ENCODE data around the gene TMC3.
A peak's percentile ranks its signal among the peaks of the same experiment; 100 is the strongest.
"Not testable (repeated sequence)": the region's sequence is repeated elsewhere in the genome, so short reads cannot be mapped to it uniquely, and the experiment has no call there.

TMC3 gene

DNA sequence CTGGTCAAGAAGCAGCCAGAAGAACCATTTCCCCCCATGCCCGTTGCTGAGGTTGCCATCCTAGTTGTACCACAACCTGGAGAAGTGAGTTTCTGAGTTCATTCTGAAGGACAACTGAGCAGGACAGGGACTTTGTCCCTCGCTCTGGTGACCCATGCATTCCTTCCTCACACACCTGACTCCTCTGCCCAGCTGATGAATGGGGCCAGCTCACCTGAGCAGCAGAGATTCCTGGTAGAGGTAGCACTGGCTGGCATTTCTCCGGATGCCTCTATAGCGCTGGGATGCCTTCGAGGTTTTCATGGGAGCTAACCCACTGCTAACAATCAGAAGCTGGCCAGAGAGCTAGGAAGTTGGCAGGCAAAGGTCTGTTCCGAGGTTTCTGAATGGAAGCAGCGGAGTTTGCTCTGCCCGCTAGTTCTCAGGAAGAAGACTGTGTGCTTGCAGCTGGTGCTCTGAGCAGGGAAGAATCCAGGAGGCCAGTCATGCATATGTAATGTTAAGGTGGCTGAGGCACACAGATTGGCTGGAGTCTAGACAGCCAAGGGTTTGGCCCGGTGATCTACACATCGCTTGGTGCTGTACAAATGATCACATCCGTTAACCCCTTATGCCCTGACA is at the start of gene TMC3:
TMC3 (minus strand) TSS at position 439 of the 621 bp plus-strand sequence; CDS start at position 303, 136 bp downstream.
- no peak for DNase-seq

GRCh38 chr15:81421461-81421860 is 47.4 kb upstream of the TMC3 start:
- no peak for DNase-seq

GRCh38 chr15:81419332-81419943 is 45.4 kb upstream of the TMC3 start:
- DNase-seq, result no peak

- DNase-seq, result no peak
These were observed 44.9 kb upstream of the TMC3 start for GRCh38 chr15:81418891-81419290.

- no peak for DNase-seq
These were observed 44.4 kb upstream of the TMC3 start for GRCh38 chr15:81418444-81418843.

DNA sequence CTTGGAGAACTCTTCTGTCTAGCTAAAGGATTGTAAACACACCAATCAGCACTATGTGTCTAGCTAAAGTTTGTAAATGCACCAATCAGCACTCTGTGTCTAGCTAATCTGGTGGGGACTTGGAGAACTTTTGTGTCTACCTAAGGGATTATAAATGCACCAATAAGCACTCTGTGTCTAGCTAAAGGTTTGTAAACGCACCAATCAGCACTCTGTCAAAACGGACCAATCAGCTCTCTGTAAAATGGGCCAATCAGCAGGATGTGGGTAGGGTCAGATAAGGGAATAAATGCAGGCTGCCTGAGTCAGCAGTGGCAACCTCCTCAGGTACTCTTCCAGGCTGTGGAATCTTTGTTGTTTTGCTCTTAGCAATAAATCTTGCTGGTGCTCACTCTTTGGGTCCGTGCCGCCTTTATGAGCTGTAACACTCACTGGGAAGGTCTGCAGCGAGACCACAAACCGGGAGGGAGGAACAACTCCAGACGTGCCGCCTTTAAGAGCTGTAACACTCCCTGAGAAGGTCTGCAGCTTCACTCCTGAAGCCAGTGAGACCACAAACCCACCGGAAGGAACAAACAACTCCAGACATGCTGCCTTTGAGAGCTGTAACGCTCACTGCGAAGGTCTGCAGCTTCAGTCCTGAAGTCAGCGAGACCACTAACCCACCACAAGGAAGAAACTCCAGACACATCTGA is 40.4 kb upstream of the TMC3 start:
- not testable (repeated sequence) for DNase-seq

DNA sequence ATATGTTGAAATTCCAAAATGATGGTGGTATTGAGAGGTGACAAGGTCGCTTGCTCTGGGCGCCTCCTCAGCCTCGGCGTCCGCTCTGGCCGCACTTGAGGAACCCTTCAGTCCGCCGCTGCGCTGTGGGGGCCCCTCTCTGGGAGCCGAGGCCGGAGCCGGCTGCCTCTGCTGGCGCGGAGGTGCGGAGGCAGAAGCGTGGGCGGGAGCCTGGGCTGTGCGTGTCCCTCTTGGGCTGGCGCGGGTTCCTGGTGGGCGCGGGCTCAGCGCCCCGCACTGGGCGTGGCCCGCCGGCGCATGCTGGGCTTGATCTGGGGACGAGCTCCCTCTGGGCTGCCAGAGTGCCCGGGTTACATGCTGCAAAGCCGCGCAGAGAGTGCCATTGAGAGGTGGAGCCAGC is 39.8 kb upstream of the TMC3 start:
- DNase-seq, result no peak

GRCh38 chr15:81411969-81412633 is 38.1 kb upstream of the TMC3 start:
- DNase-seq, result no peak

- DNase-seq, result no peak
These were observed 37.0 kb upstream of the TMC3 start for GRCh38 chr15:81411051-81411450.

DNA sequence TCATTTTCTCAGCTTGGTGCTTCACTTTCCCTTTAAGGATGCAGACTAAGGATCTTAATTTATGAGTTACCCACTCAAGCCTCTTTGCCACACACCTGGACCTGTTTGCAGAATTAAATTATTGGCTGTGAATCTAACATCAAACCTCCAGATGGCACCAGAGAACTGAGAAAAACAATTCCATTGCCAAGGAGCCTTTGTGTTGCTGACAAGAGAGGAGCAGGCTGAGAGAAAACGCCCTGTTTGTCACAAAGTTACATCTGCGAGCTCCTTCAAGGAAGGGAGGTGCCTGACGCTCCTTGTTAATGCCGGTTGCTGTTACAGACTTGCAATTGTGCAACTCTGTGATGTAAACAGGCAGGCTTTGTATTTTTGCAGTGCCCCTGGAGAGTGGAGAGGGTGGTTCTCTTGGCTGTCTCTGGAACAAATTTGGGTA is 36.3 kb upstream of the TMC3 start:
- DNase-seq, result peak; percentile 46

DNA sequence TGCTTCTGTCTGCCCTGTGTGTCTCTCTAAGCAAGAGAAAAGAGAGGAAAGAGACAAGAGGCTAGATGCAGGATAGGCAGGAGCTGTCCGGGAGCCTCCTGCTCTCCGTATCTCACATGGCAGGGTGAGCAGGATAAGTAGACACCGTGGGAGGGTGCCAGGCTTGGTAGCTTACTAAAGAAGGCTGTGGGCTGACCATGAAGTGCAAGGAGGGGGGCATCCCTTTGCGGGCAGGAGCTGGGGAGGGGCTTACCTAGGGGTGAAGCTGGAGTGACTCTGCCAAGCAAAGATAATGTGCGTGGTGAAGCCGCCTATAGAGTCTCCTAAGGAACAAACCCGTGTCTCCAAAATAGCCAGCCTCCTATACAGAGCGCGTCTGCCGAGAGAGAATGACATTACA is 33.7 kb upstream of the TMC3 start:
- no peak for DNase-seq

DNA sequence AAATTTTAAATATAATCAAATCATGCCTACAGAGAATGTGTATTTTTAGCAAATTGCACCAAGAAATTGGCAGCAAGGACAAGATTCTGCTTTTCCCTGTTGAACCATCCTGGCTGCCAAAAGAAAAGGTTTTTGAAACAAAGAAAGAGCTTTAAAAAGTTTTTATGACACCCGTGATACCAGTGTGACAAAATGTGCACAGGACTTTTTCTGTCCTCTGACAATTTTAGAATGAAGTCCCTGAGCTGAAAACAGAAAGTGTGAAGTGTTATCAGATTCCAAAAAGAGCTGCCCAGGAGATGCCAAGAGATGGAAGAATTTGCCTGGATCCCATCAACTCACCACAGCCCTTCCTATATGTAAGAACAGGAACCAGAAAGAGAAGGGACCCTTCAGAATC is 33.2 kb upstream of the TMC3 start:
- DNase-seq, result no peak

DNA sequence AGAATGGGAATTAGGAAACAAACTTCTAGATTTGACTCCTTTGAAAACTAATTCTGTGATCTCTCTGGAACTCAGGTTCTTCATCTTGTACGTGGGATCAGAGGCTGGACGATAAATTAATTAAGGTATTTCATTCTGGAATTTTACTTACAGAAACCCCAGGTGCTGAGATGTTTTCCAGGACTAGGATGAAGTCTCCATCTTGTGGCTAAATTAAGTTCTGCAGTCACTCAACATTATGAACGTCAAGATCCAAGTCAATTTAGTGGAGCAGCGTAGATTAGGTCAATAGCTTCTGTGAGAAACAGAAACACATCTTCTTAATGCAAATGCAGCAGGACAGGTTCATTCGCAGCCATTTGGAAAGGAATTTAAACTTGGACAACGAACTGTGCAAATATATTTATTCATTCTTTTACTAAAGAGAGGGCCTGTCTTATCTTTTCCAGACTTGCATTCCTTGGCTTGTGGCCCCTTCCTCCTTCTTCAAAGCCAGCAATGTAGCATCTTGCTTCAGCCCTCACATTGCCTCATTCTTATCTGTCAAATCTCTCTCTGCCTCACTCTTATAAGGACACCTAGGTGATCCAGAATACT is 26.7 kb upstream of the TMC3 start:
- DNase-seq, result peak; percentile 42

- DNase-seq, result no peak
These were observed 25.0 kb upstream of the TMC3 start for GRCh38 chr15:81398910-81399551.

- DNase-seq, result no peak
These were observed 24.4 kb upstream of the TMC3 start for GRCh38 chr15:81398456-81398855.

DNA sequence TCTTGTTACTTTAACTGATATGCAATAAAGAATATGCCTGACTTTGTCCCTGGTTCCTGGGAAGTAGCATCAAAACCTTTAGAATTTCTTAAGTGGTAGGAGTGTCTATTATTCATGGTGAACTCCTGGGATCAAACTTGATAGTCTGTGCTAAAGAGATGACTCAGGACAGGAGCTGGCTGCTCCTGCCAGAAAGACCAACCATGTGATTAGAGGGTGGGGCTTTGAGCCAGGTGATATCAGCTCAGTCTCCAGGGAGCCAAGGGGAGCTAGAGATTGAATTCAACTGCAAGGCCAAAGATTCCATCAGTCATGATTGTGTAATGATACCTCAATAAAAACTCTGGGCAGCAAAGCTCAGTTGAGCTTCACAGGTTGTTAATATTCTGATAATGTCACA is 20.6 kb upstream of the TMC3 start:
- DNase-seq, result no peak

DNA sequence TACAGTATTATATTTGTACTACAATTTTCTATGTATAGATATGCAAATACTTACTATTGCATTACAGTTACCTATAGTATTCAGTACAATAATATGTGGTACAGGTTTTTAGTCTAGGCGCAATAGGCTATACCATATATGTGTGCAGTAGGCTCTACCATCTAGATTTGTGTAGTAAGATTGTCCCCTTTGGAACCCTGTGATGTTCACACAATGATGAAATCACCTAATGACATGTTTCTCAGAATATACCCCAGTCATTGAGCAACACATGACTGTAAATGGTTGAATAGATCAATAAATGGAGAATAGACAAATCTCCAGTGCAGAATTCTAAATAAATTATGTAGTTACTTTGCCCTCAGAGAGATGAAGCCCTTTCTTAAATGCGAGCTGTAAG is 17.6 kb upstream of the TMC3 start:
- DNase-seq, result no peak

DNA sequence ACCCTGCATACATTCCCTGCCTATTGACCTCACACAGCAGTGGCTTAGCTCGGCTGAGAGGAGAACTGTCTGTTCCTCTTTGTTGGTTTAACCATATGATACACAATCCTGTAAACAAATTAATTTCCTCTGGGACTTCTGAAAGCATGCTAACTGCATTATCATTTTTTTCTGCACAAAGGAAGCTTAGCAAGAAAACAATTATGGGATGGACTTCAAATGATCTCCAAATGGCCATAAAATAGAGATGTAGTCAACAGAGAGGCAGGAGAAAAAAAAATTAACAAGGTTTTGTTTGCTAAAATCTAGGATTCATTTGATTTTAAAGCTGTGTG is 14.4 kb upstream of the TMC3 start:
- no peak for DNase-seq

DNA sequence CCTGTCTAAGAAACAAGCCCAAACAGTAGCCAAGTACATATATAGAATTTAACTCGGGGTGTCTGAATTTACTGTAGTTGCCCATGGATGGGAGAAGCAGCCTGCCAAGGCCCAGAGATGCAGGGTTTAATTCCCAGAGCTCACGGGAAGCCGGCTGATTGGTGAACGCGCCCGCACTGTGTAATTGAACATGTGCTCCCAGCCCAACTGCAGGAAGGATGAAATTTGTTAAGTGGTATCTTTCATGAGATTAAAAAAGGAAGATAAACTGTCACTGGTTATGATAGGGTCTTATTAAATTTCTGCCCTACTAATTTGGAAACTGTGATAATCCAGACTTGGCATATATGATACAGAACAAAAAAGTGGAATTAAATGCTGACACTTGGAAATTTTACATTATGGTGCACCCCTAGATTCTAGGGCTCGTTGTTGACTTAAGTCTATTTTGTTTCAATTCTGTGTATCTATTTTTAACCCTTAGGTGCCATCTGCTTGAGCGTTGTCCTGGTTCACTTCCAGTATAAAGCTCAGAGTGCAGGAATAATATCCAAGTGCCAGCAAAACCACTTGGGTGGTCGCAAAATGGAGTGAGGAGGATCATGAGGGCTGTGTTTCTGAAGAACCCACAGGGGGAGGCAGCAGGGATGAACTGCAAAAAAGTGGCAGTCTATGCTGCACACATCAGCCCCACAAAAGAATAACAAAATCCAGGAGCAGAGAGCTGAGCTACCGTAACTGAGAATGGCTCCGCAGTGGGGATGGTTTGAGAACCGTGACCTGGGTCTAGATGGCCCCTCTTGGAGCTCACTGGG is 13.8 kb upstream of the TMC3 start:
- DNase-seq, result no peak

GRCh38 chr15:81386947-81387346 is 12.9 kb upstream of the TMC3 start:
- DNase-seq, result no peak

DNA sequence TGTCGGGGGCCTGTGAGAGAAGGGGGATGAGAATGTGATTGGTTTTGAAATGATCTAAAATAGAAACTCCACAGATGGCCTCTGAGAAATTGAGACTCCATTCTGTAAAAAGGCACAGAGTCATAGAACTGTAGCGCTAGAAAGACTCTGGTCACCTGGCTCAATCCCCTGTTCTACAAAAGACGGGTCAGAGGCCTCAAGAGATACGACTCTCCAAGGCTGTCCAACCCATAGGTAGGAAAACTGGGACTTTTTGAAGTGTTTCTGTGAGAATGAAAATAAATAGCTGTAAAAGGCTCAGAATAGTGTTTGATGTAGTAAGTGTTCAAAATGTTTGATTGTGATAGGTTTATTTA is 11.7 kb upstream of the TMC3 start:
- DNase-seq, result no peak
